Measurements from ENCODE around the gene CLK3. TPM values are rescaled to one million over a fixed set of nuclear protein-coding genes. Genes with fewer than 3 reads are reported as not detected.

CLK3 gene
- total and polyA plus RNA-seq, 2 of the 13 experiments (the other 11 are each of a cell fraction or from before 2014, with no cell fraction given) = 41.5 to 82.0 TPM

GRCh38 chr15:74585191-74585590 is 30.4 kb upstream of the CLK3 start (continued):
- TF ChIP-seq, protein P1, sequence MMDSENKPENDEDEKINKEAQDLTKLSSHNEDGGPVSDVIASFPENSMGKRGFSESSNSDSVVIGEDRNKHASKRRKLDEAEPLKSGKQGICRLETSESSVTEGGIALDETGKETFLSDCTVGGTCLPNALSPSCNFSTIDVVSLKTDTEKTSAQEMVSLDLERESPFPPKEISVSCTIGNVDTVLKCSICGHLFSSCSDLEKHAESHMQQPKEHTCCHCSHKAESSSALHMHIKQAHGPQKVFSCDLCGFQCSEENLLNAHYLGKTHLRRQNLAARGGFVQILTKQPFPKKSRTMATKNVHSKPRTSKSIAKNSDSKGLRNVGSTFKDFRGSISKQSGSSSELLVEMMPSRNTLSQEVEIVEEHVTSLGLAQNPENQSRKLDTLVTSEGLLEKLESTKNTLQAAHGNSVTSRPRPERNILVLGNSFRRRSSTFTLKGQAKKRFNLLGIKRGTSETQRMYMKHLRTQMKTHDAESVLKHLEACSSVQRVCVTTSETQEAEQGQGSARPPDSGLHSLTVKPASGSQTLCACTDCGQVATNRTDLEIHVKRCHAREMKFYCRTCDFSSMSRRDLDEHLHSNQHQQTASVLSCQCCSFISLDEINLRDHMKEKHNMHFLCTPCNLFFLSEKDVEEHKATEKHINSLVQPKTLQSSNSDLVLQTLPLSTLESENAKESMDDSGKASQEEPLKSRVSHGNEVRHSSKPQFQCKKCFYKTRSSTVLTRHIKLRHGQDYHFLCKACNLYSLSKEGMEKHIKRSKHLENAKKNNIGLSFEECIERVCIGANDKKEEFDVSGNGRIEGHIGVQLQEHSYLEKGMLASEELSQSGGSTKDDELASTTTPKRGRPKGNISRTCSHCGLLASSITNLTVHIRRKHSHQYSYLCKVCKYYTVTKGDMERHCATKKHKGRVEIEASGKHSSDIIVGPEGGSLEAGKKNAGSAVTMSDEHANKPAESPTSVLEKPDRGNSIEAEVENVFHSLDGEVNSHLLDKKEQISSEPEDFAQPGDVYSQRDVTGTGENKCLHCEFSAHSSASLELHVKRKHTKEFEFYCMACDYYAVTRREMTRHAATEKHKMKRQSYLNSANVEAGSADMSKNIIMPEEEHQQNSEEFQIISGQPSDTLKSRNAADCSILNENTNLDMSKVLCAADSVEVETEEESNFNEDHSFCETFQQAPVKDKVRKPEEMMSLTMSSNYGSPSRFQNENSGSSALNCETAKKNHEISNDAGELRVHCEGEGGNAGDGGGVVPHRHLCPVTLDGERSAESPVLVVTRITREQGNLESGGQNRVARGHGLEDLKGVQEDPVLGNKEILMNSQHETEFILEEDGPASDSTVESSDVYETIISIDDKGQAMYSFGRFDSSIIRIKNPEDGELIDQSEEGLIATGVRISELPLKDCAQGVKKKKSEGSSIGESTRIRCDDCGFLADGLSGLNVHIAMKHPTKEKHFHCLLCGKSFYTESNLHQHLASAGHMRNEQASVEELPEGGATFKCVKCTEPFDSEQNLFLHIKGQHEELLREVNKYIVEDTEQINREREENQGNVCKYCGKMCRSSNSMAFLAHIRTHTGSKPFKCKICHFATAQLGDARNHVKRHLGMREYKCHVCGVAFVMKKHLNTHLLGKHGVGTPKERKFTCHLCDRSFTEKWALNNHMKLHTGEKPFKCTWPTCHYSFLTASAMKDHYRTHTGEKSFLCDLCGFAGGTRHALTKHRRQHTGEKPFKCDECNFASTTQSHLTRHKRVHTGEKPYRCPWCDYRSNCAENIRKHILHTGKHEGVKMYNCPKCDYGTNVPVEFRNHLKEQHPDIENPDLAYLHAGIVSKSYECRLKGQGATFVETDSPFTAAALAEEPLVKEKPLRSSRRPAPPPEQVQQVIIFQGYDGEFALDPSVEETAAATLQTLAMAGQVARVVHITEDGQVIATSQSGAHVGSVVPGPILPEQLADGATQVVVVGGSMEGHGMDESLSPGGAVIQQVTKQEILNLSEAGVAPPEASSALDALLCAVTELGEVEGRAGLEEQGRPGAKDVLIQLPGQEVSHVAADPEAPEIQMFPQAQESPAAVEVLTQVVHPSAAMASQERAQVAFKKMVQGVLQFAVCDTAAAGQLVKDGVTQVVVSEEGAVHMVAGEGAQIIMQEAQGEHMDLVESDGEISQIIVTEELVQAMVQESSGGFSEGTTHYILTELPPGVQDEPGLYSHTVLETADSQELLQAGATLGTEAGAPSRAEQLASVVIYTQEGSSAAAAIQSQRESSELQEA (CRISPR knock-in tag; IDR thresholded peaks at IDR 0.05; ENCODE audit: not compliant biosample characterization) = no peak
- TF ChIP-seq NFIB (CRISPR knock-in tag; IDR thresholded peaks at IDR 0.05; ENCODE audit: borderline replicate concordance) = no peak
- TF ChIP-seq, protein P2, sequence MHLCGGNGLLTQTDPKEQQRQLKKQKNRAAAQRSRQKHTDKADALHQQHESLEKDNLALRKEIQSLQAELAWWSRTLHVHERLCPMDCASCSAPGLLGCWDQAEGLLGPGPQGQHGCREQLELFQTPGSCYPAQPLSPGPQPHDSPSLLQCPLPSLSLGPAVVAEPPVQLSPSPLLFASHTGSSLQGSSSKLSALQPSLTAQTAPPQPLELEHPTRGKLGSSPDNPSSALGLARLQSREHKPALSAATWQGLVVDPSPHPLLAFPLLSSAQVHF (CRISPR knock-in tag; IDR thresholded peaks at IDR 0.05) = no peak
- TF ChIP-seq, protein P3, sequence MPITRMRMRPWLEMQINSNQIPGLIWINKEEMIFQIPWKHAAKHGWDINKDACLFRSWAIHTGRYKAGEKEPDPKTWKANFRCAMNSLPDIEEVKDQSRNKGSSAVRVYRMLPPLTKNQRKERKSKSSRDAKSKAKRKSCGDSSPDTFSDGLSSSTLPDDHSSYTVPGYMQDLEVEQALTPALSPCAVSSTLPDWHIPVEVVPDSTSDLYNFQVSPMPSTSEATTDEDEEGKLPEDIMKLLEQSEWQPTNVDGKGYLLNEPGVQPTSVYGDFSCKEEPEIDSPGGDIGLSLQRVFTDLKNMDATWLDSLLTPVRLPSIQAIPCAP (CRISPR knock-in tag; IDR thresholded peaks at IDR 0.05; ENCODE audit: low read depth) = no peak
